ENCODE data around the gene ICAM2. TPM values are rescaled to one million over a fixed set of nuclear protein-coding genes. Genes with fewer than 3 reads are reported as not detected.

Gene ICAM2
- total RNA-seq, 6 donors from 2014 or later: 27.2 to 114 (median 82.0) TPM

GRCh38 chr17:64053101-64053500 lies 32.7 kb upstream of the ICAM2 start:
- WGBS, 2 donors: 95 to 96% methylated on average over 10 of the region's 10 CpGs
- Histone ChIP-seq H3K4me1 (no peaks in the 10 kb centered on the region), H3K9me3 (no peaks in the 10 kb centered on the region), H3K27ac (no peak overlapping the region), H3K36me3 (peaks cover 47 to 98% (median 86%) of the 10 kb centered on the region in 4 donors), H3K27me3 (no peaks in the 10 kb centered on the region), H3K4me3 (no peak overlapping the region)
- DNase-seq (no peak), ATAC-seq (ENCODE audit: low FRiP score in 2 of 2) (no peak)
- TF ChIP-seq CTCF (IDR thresholded peaks at IDR 0.05): no peak
- no peak for TF ChIP-seq POLR2A (IDR thresholded peaks at IDR 0.05)
- TF ChIP-seq POLR2AphosphoS5 (IDR thresholded peaks at IDR 0.05): no peak
- no peak for TF ChIP-seq EP300 (IDR thresholded peaks at IDR 0.05)

GRCh38 chr17:64051153-64051552 lies 30.7 kb upstream of the ICAM2 start:
- Histone ChIP-seq H3K9me3 (no peaks in the 10 kb centered on the region), H3K4me3 (no peak overlapping the region), H3K27ac (no peak overlapping the region), H3K27me3 (no peaks in the 10 kb centered on the region), H3K36me3 (peaks cover 48 to 100% (median 91%) of the 10 kb centered on the region in 4 donors), H3K4me1 (no peaks in the 10 kb centered on the region)
- TF ChIP-seq POLR2A (IDR thresholded peaks at IDR 0.05) (no peak), POLR2AphosphoS5 (IDR thresholded peaks at IDR 0.05) (no peak), CTCF (IDR thresholded peaks at IDR 0.05) (no peak), EP300 (IDR thresholded peaks at IDR 0.05) (no peak)
- ATAC-seq (ENCODE audit: low FRiP score in 2 of 2): no peak
- no peak for DNase-seq
- 28 to 38% methylated on average over 1 of the region's 1 CpG for WGBS, 2 donors

GRCh38 chr17:64048805-64049204 lies 28.4 kb upstream of the ICAM2 start:
- Histone ChIP-seq H3K4me1 (no peaks in the 10 kb centered on the region), H3K27me3 (no peaks in the 10 kb centered on the region), H3K4me3 (no peak overlapping the region), H3K36me3 (peaks cover 67 to 100% (median 91%) of the 10 kb centered on the region in 4 donors), H3K9me3 (no peaks in the 10 kb centered on the region), H3K27ac (no peak overlapping the region)
- TF ChIP-seq POLR2A (IDR thresholded peaks at IDR 0.05): no peak
- TF ChIP-seq POLR2AphosphoS5 (IDR thresholded peaks at IDR 0.05): no peak
- no peak for ATAC-seq (ENCODE audit: low FRiP score in 2 of 2)
- peak in 1 of 2 donors; percentile 56 for DNase-seq
- WGBS, 2 donors: 98 to 100% methylated on average over 8 to 9 of the region's 9 CpGs

GRCh38 chr17:64045176-64045575 lies 24.7 kb upstream of the ICAM2 start:
- Histone ChIP-seq H3K4me1 (no peaks in the 10 kb centered on the region), H3K27me3 (no peaks in the 10 kb centered on the region), H3K9me3 (no peaks in the 10 kb centered on the region), H3K27ac (no peak overlapping the region), H3K36me3 (peaks cover 48 to 92% (median 81%) of the 10 kb centered on the region in 4 donors), H3K4me3 (no peak overlapping the region)
- no peak for ATAC-seq (ENCODE audit: low FRiP score in 2 of 2)
- DNase-seq: no peak
- WGBS, 2 donors: 89 to 91% methylated on average over 13 of the region's 13 CpGs
- TF ChIP-seq EP300 (IDR thresholded peaks at IDR 0.05) (no peak), POLR2A (IDR thresholded peaks at IDR 0.05) (no peak), CTCF (IDR thresholded peaks at IDR 0.05) (no peak), POLR2AphosphoS5 (IDR thresholded peaks at IDR 0.05) (no peak)

GRCh38 chr17:64042700-64043485 lies 22.5 kb upstream of the ICAM2 start:
- H3K27me3 ChIP-seq: no peaks in the 10 kb centered on the region
- TF ChIP-seq POLR2A (IDR thresholded peaks at IDR 0.05) (no peak), EP300 (IDR thresholded peaks at IDR 0.05) (no peak), CTCF (IDR thresholded peaks at IDR 0.05) (no peak), POLR2AphosphoS5 (IDR thresholded peaks at IDR 0.05) (no peak)
- DNase-seq: peak in 1 of 2 donors; percentile 43
- H3K4me3 ChIP-seq: no peak overlapping the region
- no peaks in the 10 kb centered on the region for H3K4me1 ChIP-seq
- H3K9me3 ChIP-seq: no peaks in the 10 kb centered on the region
- ATAC-seq (ENCODE audit: low FRiP score in 2 of 2): peak in 1 of 2 donors; percentile 44
- peaks cover 33 to 85% (median 71%) of the 10 kb centered on the region in 4 donors for H3K36me3 ChIP-seq
- H3K27ac ChIP-seq: no peak overlapping the region
- 83 to 91% methylated on average over 12 of the region's 12 CpGs for WGBS, 2 donors
